Fibroblast of the conjunctiva (primary cell): ENCODE measurements around the gene CC2D1A.
"Not testable (repeated sequence)": the region's sequence is repeated elsewhere in the genome, so short reads cannot be mapped to it uniquely, and the experiment has no call there.

Experiments
- DNase-seq: peaks from one replicate; pipeline ENCODE4 v3.0.0-alpha.2; 2010; ENCODE audit warnings: low read depth

The CC2D1A gene

DNA sequence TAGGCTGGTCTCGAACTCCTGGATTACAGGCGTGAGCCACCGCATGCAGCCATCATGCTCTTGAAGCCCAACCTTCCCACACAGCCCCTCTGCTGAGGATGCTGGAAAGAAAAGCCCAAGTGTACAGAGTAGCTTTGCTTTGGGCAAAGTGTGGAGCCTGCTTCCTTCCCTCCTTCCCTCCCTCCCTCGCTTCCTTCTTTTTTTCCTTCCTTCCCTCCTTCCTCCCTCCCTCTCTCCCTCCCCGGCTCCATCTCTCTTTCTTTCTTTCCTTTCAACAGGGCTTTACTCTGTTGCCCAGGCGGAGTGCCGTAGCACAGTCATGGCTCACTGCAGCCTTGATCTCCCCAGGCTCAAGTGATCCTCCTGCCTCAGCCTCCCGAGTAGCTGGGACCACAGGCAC, 2.7 kb downstream of the CC2D1A start:
- no peak for DNase-seq

DNA sequence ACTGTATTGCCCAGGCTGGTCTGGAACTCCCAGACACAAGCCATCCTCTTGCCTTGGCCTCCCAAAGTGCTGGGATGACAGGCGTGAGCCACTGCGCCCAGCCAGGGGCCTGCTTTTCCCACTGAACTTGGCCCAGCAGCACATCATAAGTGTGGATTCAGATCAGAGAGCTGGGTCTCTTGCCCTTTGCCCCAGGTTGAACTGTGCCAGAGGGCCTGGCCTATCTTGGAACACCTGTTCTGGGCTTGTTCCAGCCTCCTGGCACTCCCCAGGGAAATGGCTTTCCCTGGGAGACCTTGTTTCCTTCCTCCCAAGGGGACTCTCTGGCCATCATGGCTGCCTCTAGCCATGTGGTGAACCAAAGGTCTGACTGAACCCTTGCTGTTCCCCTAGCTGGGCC, 3.4 kb downstream of the CC2D1A start:
- no peak for DNase-seq

DNA sequence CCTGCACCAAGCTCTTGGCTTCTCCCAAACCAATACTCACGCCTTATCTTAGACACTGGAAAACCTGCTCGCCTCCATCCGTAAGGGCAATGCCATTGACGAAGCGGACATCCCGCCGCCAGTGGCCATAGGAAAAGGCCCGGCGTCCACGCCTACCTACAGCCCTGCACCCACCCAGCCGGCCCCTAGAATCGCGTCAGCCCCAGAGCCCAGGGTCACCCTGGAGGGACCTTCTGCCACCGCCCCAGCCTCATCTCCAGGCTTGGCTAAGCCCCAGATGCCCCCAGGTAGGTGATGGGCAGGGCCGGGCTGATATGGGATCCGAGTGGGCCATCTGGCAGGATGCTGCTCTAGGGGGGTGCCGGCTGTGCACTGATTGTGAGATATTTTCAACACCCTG, 7.4 kb downstream of the CC2D1A start:
- DNase-seq, result no peak

DNA sequence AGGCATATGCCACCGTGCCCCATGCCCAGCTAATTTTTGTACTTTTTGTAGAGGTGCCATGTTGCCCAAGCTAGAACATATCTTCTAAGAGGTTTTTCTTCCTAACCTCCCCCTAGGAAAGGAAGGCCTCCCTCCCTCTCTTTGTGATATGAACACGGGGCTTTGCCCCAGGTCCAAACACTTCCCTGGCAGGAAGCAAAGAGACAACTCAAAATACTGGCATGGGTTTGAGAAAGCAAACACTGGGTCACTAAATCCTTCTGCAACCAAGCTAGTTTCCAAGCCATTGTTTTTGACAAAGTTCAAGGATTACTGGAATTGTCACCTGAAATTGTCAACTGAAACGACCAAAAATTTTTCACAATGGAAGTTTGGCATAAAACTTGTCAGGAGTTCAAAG, 8.8 kb downstream of the CC2D1A start:
- no peak for DNase-seq

DNA sequence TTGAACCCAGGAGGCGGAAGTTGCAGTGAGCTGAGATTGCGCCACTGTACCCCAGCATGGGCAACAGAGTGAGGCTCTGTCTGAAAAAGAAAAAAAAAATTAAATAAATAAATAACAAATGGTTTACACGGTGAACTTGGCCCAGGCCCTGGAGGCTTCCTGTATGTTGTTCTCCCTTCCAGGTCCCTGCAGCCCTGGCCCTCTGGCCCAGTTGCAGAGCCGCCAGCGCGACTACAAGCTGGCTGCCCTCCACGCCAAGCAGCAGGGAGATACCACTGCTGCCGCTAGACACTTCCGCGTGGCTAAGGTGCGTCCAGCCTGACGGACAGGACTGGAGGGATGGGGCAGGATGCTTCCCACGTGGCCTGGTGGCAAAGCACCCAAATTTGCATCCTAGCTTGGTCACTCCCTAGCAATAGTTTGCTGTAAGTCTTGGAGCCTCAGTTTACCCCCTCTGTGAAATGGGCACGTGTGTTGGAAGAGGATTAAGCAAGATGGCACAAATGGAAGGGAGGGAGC, 11.9 kb downstream of the CC2D1A start:
- DNase-seq, result no peak

DNA sequence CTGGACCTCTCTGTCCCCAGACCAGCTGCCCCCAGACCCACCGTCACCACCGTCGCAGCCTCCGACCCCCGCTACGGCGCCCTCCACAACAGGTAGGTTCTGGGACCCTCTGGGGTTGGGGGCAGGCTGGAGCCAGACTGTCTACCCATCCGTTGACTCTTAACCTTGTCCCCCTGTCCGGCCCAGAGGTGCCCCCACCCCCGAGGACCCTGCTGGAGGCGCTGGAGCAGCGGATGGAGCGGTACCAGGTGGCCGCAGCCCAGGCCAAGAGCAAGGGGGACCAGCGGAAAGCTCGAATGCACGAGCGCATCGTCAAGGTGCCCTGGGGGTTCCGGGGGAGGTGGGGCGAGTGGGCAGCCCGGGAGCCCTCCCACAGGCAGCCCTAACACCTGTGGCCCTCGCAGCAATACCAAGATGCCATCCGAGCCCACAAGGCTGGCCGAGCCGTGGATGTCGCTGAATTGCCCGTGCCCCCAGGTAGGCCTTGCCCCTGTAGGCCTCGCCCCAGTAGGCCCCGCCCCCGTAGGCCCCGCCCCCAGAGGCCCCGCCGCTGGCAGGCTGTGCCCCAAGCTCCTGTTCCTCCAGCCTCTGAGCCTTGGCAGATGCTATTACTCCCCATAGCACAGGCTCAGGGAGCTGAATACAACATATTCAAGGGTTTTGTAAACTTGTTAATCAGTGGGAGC, 12.9 kb downstream of the CC2D1A start:
- no peak for DNase-seq

DNA sequence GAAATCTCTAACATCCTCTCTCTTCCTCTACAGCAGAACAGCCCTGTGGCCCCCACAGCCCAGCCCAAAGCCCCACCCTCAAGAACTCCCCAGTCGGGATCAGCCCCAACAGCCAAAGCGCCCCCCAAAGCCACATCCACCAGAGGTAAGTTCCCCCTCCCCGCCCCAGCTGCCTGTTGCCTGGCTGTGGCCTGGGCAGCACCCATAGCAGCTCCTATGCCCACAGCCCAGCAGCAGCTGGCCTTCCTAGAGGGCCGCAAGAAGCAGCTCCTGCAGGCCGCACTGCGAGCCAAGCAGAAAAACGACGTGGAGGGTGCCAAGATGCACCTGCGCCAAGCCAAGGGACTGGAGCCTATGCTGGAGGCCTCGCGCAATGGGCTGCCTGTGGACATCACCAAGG, 14.5 kb downstream of the CC2D1A start:
- DNase-seq, result no peak

DNA sequence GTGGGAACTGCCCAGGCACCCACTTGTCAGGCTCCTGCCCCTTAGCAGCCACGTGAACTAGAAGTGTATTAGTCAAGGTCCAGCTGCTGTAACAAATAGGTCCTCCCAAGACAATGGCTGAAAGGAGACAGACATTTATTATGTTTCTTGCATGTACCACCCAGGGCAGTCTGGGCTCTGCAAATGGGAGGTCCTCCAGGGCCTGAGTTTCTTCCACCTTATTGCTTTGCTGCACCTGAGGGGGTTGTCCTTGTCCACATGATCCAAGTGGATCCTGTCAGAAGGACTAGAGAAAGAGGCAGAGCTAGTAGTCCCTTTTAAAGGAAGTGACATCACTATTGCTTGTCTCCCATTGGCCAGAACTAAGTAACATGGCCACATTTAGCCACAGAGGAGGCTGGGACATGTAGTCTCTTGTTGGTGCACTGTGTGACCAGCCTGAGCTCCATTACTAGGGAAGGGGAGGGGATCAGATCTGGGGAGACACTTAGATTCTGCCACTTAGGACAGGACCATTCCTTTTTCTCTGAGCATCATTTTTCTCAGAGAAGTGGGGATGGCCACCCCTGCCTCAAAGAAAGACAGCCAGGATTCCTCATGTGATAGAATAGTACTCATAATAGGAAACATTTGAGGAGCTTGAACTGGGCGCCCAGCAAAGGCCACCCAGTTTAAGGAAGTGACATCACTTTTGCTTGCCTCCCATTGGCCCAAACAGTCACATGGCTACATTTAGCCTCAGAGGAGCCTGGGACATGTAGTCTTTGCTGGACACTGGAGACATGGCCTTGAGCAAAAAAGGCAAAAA, 15.1 kb downstream of the CC2D1A start:
- DNase-seq, result peak; percentile 29

DNA sequence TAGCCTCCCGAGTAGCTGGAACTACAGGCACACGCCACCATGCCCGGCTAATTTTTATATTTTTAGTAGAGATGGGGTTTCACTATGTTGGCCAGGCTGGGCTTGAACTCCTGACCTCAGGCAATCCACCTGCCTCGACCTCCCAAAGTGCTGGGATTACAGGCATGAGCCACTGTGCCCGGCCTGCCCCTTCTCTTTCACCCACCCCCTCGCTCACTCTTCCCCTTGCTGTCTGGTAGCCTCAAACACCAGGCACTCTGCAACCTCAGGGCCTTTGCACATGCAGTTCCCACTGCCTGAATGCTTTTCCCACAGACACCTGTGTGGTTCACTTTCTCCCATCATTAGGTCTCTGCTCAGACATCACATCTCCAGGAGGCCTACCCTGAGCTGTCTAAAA, 16.1 kb downstream of the CC2D1A start:
- not testable (repeated sequence) for DNase-seq

DNA sequence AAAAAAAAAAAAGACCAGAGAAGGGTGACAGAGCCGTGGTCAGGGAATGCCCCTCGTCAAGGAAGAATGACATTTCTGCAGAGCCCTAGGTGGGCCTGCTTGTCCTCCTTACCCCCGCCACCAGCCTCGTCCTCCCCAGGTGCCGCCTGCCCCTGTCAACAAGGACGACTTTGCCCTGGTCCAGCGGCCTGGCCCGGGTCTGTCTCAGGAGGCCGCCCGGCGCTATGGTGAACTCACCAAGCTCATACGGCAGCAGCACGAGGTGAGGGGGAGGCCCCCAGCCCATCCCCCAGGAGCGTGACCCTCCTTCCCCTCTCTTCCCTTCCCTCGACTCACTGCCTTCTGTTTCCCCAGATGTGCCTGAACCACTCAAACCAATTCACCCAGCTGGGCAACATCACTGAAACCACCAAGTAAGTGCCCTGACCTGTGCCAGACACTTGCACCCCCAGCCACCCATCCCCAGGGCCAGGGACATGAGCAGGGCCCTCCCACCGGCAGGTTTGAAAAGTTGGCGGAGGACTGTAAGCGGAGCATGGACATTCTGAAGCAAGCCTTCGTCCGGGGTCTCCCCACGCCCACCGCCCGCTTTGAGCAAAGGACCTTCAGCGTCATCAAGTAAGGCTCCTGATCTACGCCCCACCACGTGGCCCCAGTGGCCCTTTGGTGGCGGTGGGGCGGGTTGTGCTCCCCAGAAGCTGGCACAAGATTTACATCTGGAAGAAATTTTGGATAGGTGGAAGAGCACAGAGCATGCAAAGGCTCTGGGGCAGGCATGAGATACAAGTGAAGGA, 17.4 kb downstream of the CC2D1A start:
- no peak for DNase-seq

DNA sequence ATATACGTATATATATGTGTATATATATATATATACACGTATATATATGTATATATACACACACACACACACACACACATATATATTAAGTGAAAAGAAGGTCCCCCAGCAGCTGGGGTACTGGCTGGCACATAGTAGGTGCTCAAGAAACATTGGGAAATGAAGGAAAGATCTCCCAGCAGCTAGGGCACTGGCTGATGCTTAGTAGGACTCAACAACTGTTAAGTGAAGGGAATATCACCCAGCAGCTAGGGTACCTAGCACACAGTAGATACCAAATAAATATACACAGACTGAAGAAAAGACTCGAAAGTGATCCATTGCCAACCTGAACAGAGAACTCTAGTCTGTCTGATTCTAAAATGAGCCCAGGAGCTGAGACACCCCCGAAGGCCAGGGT, 20.0 kb downstream of the CC2D1A start:
- DNase-seq, result no peak

DNA sequence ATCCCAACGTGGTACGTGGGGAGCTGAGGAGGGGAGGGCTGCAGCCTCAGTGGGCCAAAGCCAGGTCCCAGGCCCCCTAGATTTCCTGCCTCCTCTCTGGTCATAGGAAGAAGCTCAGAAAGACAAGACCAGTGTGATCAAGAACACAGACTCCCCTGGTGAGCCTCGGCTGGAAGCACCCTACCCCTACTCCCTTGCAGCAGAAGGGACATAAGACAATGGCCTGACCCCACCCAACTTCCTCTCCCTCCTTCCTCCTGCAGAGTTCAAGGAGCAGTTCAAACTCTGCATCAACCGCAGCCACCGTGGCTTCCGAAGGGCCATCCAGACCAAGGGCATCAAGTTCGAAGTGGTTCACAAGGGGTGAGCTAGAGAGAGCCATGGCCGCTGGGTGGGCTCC, 20.7 kb downstream of the CC2D1A start:
- no peak for DNase-seq

DNA sequence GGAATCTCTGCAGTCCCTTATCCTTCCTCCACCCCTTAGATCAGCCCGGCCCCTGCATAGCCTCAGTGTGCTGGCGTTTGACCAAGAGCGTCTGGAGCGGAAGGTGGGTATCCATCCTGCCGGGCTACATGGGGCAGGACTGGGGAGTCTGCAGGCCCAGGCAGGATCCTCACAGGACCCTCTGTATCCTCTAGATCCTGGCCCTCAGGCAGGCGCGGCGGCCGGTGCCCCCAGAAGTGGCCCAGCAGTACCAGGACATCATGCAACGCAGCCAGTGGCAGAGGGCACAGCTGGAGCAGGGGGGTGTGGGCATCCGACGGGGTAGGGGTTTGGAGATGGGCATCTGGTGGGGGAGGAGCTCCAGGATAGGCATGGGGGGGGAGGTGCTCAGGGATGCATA, 23.3 kb downstream of the CC2D1A start:
- DNase-seq, result no peak

DNA sequence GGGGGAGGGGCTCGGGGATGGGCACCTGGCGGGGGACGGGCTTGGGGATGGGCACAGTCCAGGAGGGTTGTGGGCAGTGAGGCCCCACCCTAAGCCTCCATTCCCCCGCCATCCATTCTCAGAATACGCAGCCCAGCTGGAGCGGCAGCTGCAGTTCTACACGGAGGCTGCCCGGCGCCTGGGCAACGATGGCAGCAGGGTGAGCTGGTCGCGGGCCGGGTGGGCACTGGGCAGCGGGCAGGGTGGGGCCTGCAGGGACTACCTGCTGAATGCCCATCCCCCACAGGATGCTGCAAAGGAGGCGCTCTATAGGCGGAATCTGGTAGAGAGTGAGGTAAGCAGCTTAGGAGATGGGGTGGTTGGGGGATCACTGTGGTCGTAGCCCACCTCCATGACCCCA, 24.0 kb downstream of the CC2D1A start:
- no peak for DNase-seq

DNA sequence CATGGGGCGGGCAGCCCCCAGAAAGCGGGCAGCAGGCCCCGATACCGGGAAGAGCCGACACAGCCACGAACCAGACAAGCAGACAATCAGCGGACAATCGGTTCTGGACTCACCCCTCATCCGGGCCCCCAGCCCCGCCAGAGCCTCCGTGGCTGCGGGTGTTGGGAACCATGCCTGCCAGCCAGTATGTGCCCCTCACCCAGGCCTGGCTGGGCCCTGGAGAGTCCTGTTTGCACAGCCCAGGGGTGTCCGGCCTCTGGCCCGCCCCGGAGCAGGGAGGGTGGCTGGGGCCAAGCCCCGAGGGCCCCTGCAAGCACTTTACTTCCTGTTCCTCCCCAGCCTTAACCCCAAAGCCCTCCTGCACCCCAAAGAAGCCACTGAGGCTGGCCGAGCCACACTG, 24.4 kb downstream of the CC2D1A start:
- DNase-seq, result no peak

DNA sequence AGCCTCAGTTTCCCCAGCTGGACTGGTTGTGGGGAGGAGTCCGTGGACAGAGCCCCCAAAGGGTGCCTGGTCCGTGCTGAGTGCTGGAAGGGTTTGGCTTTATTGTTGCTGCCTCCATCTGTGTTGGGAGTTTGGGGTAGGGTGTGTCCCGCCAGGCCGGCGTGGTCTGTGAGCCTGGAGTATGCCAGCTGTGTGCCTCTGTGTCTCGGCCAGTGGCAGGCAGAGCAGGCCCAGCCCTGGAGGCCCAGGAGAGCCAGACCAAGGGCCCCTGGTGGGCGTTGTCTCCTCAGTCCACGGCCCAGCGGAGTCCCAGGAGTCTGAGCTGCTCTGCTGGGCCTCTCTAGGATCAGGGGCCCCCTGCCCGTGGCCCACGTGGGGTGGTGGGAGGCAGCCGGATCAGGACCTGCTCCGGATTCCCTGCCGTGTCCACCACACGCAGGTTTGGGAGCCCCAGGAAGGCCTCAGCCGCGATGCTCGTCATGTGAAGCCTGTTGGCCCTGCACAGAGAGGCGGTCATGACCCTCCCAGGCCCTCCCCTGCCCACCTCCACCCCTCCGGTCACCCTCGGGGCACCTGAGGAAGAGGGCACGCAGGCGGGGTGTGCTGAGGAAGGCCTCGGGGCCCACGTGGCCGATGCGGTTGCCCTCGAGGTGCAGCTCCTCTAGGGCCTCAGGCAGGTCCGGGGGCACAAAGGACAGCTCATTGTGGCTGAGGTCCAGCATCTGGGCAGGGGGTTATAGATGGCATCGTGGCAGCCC, 25.6 kb downstream of the CC2D1A start:
- no peak for DNase-seq

DNA sequence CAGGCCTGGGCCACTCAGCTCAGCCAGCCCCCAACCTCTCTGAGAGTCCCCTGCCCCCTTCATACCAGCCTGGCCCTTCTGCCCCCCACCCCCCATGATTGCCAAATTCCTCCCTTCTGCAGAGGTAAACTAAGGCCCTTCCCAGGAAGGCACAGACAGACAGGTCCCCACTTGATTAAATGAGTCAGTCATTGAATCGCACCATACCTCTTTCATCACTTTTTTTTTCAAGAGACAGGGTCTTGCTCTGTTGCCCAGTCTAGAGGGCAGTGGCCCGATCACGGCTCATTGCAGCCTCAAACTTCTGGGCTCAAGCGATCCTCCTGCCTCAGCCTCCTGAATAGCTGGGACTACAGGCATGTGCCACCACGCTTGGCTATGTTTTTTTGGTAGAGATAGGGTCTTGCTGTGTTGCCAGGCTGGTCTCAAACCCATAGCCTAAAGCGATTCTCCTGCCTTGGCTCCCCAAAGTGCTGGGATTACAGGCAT, 26.2 kb downstream of the CC2D1A start:
- DNase-seq, result no peak

DNA sequence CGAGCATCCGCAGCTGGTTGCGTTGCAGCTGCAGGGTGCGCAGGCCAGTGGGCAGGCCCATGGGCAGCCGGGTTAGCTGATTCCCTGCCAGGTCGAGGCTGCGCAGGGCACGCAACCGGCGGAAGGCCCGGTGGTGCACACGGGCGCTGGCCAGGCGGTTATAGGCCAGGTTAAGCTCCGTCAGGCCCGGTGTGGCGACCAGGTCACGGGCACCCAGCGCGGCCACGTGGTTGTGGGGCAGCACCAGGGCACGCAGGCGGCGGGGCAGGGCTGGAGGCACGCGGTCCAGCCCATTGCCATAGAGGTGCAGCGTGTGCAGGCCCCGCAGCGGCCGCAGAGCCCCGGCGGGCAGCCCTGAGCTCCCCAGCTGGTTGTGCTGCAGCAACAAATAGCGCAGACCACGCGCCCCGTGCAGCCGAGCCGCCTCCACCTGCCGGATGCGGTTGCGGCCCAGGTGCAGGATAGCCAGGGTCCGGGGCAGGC, 27.0 kb downstream of the CC2D1A start:
- DNase-seq, result no peak

DNA sequence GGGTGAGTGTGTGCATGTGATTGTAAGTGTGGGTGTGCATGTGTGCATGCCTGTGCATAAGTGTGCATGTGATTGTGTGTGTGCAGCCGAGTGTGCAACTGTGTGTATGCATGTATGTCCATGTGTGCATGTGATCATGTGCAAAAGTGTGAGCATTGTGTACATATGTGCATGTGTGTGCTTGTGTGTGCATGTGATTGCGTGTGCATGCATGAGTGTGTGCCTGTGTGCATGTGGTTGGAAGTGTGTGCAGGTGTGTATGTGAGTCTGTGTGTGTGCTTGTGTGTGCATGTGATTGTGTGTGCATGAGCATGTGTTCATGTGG, 28.7 kb downstream of the CC2D1A start:
- DNase-seq, result no peak

DNA sequence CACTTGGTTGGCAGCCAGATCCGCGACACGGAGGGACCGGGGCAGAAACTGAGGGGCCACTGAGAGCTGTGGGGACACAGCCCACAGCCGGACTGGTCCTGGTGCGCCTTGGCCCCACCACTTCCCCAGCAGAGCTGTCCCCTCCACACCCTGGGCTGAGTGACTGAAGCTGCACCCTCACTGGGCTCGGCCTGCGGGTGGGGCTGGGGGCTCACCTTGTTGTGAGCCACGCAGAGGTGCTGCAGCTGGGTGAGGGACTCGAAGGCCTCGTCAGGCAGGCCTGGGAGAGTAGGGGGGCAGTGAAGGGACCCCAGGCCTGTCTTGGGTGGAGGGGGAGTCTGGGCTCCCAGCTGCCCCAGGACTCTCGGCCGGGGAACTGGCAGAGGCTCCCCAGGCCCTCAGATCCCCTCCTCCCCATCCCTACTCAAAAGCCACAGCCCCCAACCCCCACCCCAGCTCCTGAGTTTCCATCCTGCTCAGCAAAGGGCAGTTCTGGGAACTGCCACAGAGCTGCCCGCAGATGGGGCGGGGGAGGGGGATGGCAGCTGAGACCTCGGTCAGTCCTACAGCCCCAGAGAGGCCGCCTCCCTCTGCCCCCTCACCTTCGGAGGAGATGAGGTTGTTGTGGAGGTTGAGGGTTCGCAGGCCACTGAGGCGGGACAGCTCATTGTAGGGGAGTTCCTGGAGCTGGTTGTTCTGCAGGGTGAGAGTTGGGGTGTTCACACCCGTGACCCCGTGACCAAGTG, 29.9 kb downstream of the CC2D1A start:
- DNase-seq, result no peak
